Measurements from ENCODE around the gene ULK4.

Gene ULK4

DNA sequence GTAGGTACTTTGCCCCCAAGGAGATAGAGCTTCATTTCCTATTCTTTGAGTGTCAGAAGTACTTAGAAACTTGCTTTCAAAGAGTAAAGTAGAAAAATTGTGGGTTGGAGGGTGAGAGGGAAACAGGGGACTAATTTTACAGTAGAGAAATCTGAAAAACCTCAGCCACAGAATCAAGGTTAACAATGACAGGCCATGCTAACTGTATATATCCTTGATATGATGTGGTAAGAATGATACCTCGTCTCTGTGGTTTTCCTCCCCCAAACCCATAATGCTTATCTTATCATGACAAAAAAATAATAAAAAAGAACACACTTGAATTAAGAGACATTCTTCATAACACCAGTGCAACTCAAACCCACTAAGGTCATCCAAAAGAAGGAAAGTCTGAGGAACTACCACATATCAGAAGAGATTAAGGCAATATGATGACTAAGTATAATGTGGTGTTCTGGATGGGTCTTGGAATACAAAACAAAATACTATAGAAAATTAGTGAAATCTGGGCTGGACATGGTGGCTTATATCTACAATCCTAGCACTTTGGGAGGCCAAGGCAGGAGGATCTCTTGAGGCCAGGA, 360.4 kb downstream of the ULK4 start:
- no peak for DNase-seq (ENCODE audit: low read depth)
- TF ChIP-seq MYC (IDR thresholded peaks at IDR 0.05; ENCODE audit: low read depth, low read length) (no peak), POLR2A (IDR thresholded peaks at IDR 0.05; ENCODE audit: extremely low read depth, insufficient read length) (no peak)
- TF ChIP-seq, protein P1, sequence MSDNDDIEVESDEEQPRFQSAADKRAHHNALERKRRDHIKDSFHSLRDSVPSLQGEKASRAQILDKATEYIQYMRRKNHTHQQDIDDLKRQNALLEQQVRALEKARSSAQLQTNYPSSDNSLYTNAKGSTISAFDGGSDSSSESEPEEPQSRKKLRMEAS (IDR thresholded peaks at IDR 0.05; ENCODE audit: low read depth, low read length), result no peak
- TF ChIP-seq, protein P2, sequence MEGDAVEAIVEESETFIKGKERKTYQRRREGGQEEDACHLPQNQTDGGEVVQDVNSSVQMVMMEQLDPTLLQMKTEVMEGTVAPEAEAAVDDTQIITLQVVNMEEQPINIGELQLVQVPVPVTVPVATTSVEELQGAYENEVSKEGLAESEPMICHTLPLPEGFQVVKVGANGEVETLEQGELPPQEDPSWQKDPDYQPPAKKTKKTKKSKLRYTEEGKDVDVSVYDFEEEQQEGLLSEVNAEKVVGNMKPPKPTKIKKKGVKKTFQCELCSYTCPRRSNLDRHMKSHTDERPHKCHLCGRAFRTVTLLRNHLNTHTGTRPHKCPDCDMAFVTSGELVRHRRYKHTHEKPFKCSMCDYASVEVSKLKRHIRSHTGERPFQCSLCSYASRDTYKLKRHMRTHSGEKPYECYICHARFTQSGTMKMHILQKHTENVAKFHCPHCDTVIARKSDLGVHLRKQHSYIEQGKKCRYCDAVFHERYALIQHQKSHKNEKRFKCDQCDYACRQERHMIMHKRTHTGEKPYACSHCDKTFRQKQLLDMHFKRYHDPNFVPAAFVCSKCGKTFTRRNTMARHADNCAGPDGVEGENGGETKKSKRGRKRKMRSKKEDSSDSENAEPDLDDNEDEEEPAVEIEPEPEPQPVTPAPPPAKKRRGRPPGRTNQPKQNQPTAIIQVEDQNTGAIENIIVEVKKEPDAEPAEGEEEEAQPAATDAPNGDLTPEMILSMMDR (IDR thresholded peaks at IDR 0.05; ENCODE audit: low read depth, low read length), result no peak
- H3K4me3 ChIP-seq (ENCODE audit: low read depth, low read length), result no peak overlapping the region

DNA sequence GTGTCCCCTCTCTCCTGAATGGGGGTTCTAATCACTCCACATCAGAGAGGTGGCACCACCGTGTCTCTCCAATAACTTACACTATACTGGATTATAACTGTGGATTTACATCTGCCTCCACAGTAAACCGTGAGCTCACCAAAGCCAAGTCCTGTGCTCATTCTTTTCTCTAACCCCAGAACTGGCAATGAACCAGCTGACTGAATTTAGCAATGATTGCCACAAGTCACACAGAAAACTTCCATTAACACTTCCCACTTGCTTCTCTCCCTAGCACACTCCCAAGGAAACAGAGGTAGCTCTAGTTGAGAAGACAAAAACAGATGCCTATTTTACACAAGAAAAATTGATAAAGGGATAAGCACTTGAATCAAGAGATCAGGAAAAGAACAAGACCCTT, 361.3 kb downstream of the ULK4 start:
- no peak for TF ChIP-seq POLR2A (IDR thresholded peaks at IDR 0.05; ENCODE audit: extremely low read depth, insufficient read length)
- TF ChIP-seq MYC (IDR thresholded peaks at IDR 0.05; ENCODE audit: low read depth, low read length), result no peak
- TF ChIP-seq, protein P1 (IDR thresholded peaks at IDR 0.05; ENCODE audit: low read depth, low read length), result no peak
- TF ChIP-seq, protein P2 (IDR thresholded peaks at IDR 0.05; ENCODE audit: low read depth, low read length), result no peak
- H3K4me3 ChIP-seq (ENCODE audit: low read depth, low read length), result no peak overlapping the region
- DNase-seq (ENCODE audit: low read depth), result no peak

DNA sequence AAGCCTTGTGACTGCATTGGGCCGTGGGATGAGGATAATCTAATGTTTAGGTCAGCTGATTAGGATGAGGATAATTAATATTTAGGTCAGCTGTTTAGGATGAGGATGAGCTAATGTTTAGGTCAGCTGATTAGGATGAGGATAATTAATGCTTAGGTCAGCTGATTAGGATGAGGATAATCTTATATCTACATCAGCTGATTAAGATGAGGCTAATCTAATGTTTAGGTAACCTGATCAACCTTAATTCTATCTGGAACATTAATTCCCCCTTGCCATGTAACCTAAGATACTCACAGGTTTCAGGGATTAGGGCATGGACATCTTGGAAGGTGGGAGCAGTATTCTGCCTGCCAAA, 362.8 kb downstream of the ULK4 start:
- TF ChIP-seq, protein P2 (IDR thresholded peaks at IDR 0.05; ENCODE audit: low read depth, low read length), result no peak
- TF ChIP-seq, protein P1 (IDR thresholded peaks at IDR 0.05; ENCODE audit: low read depth, low read length), result no peak
- DNase-seq (ENCODE audit: low read depth), result no peak
- no peak overlapping the region for H3K4me3 ChIP-seq (ENCODE audit: low read depth, low read length)

DNA sequence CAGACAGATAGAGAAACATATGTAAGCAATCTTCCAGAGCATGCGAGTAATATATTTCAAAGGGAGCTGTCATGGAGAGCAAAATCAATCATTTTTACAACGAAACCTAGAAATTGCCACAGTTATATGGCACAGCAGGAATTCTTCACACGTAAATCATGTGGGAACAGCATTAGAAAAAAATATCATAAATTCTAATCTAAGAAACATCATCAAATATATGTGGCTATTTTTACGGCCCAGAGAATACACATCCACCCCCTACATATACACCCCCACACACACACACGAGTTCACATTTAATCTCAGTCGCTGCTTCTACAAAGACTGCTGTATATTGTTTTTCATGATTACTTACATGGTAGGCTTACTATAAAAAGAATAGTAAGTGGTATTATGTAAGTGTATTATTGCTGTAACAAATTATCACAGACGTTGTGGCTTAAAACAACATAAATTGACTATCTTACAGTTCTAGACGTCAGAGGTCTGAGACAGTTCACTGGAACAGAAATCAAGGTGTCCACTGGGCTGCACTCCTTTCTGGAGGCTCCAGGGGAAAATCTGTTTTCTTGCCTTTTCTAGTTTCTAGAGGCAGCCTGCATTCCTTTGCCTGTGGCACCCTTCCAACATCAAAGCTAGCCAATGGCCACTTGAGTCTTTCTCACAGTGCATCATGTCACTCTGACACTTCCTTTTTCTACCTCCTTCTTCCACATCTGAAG, 363.3 kb downstream of the ULK4 start:
- TF ChIP-seq POLR2A (IDR thresholded peaks at IDR 0.05; ENCODE audit: extremely low read depth, insufficient read length) (no peak), MYC (IDR thresholded peaks at IDR 0.05; ENCODE audit: low read depth, low read length) (no peak)
- TF ChIP-seq, protein P1 (IDR thresholded peaks at IDR 0.05; ENCODE audit: low read depth, low read length), result no peak
- TF ChIP-seq, protein P2 (IDR thresholded peaks at IDR 0.05; ENCODE audit: low read depth, low read length), result no peak
- no peak for DNase-seq (ENCODE audit: low read depth)
- H3K4me3 ChIP-seq (ENCODE audit: low read depth, low read length), result no peak overlapping the region

DNA sequence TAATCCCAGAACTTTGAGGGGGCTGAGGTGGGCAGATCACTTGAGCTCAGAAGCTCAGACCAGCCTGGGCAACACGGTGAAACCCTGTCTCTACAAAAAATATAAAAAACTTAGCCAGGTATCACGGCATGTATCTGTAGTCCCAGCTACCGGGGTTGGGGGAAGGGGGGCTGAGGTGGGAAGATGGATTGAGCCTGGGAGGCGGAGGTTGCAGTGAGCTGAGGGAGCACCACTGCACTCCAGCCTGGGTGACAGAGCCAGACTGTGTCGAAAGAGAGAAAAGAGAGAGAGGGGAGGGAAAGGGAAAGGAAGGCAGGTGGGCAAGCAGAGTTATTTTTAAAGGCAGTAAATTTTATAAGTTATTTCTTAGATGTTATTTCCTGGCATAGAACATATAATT, 368.1 kb downstream of the ULK4 start:
- no peak for DNase-seq (ENCODE audit: low read depth)
- no peak overlapping the region for H3K4me3 ChIP-seq (ENCODE audit: low read depth, low read length)
- TF ChIP-seq, protein P2 (IDR thresholded peaks at IDR 0.05; ENCODE audit: low read depth, low read length), result no peak
- TF ChIP-seq POLR2A (IDR thresholded peaks at IDR 0.05; ENCODE audit: extremely low read depth, insufficient read length) (no peak), MYC (IDR thresholded peaks at IDR 0.05; ENCODE audit: low read depth, low read length) (no peak)
- TF ChIP-seq, protein P1 (IDR thresholded peaks at IDR 0.05; ENCODE audit: low read depth, low read length), result no peak

All from NB4 (cell line).